Measurements from ENCODE around the gene COPG2.

DNA sequence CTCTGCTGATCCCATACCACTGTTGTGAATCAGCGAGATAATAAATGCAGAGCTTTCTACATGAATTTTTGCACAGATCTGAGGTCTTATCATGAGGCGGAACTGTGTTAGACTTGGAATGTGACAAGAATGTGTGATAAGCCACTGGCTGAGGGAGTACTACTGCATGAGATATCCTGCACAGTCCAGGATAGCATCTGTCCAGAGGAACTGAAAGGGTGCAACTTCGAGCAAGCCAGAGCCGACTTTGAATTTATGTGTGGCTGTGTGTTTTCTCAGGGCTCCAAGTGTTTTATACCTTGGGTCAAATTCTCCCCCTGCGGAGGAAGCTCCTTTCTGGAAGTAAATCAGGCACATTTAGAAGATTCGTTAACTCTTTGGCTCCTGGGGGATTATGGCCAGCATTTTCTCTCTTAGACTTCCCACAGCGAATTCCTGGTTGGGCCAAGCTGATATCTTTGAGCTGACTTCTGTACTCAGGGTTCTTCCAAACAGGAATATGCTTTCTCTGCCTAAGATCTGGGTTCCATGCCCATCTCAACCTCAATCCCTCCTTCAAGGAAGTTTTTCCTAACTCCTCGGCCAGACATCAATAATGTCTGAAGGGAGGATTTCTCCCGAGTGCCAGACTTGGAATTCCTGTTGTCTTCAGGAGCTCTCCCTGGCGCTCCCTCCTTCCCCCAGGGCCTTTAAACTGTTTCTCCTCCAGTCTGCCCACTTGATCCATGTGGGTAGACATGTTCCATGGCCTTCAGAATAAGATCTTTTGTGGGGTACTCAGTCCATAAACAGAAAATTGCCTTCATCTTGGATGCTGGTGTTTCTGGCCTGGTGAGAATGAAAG lies 179.2 kb downstream of the COPG2 start:
- TF ChIP-seq, protein P1, sequence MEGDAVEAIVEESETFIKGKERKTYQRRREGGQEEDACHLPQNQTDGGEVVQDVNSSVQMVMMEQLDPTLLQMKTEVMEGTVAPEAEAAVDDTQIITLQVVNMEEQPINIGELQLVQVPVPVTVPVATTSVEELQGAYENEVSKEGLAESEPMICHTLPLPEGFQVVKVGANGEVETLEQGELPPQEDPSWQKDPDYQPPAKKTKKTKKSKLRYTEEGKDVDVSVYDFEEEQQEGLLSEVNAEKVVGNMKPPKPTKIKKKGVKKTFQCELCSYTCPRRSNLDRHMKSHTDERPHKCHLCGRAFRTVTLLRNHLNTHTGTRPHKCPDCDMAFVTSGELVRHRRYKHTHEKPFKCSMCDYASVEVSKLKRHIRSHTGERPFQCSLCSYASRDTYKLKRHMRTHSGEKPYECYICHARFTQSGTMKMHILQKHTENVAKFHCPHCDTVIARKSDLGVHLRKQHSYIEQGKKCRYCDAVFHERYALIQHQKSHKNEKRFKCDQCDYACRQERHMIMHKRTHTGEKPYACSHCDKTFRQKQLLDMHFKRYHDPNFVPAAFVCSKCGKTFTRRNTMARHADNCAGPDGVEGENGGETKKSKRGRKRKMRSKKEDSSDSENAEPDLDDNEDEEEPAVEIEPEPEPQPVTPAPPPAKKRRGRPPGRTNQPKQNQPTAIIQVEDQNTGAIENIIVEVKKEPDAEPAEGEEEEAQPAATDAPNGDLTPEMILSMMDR (conservative IDR thresholded peaks at IDR 0.05; ENCODE audit: low read length) = no peak
- no peak for TF ChIP-seq EZH2phosphoT487 (IDR thresholded peaks at IDR 0.05; ENCODE audit: borderline replicate concordance, low read depth, low read length)

Data from OCI-LY7 (cell line).